H9 (cell line): Measurements from ENCODE around the gene MUSK. TPM values are rescaled to one million over a fixed set of nuclear protein-coding genes. Genes with fewer than 3 reads are reported as not detected.

Experiments
- DNase-seq: peaks from one replicate; pipeline ENCODE4 v3.0.0-alpha.2; 2017
- H2AFZ ChIP-seq: one replicate; pipeline ENCODE4 v1.6.1; 2013; ENCODE audit warnings: mild to moderate bottlenecking, low read length, control low read depth, moderate library complexity
- H2AK5ac ChIP-seq: 2 replicates; pipeline ENCODE4 v1.6.1; 2013; ENCODE audit warnings: low read length, control low read depth, mixed read lengths; ENCODE audit not compliant: insufficient read length
- H2BK120ac ChIP-seq: one replicate; pipeline ENCODE4 v1.6.1; 2013; ENCODE audit warnings: low read depth, mild to moderate bottlenecking, low read length, control low read depth, inconsistent platforms; ENCODE audit not compliant: poor library complexity, severe bottlenecking
- H2BK12ac ChIP-seq: 2 replicates; pipeline ENCODE4 v1.6.1; 2013; ENCODE audit warnings: low read length, control low read depth, mixed read lengths, low read depth; ENCODE audit not compliant: insufficient read length
- H2BK15ac ChIP-seq: 2 replicates; pipeline ENCODE4 v1.6.1; 2013; ENCODE audit warnings: low read depth, low read length, control low read depth
- H2BK20ac ChIP-seq: one replicate; pipeline ENCODE4 v1.6.1; 2013; ENCODE audit warnings: low read depth, mild to moderate bottlenecking, low read length, control low read depth, inconsistent platforms; ENCODE audit not compliant: poor library complexity, severe bottlenecking
- H2BK5ac ChIP-seq: 2 replicates; pipeline ENCODE4 v1.6.1; 2013; ENCODE audit warnings: low read length, control low read depth, mixed read lengths; ENCODE audit not compliant: insufficient read length
- H3K14ac ChIP-seq: 2 replicates; pipeline ENCODE4 v1.6.1; 2013; ENCODE audit warnings: low read length, control low read depth; ENCODE audit not compliant: insufficient read depth
- H3K18ac ChIP-seq: 2 replicates; pipeline ENCODE4 v1.6.1; 2013; ENCODE audit warnings: low read depth, mild to moderate bottlenecking, mixed read lengths, low read length, control low read depth; ENCODE audit not compliant: insufficient read length
- H3K23ac ChIP-seq: 2 replicates; pipeline ENCODE4 v1.6.1; 2013; ENCODE audit warnings: low read length, control low read depth, mixed read lengths, low read depth; ENCODE audit not compliant: insufficient read length
- H3K23me2 ChIP-seq: 2 replicates; pipeline ENCODE4 v1.6.1; 2013; ENCODE audit warnings: low read depth, mild to moderate bottlenecking, mixed read lengths, low read length, control low read depth; ENCODE audit not compliant: insufficient read length, poor library complexity, severe bottlenecking
- H3K27ac ChIP-seq: 2 replicates; pipeline ENCODE4 v1.5.1; 2013; ENCODE audit warnings: low read length, control low read depth, mixed read lengths, low read depth; ENCODE audit not compliant: insufficient read length
- H3K27me3 ChIP-seq: 2 replicates; pipeline ENCODE4 v1.6.1; 2013; ENCODE audit warnings: low read length, control low read depth, inconsistent platforms; ENCODE audit not compliant: insufficient read depth
- H3K4ac ChIP-seq: 2 replicates; pipeline ENCODE4 v1.6.1; 2013; ENCODE audit warnings: low read depth, mild to moderate bottlenecking, control low read depth, inconsistent platforms, low read length, moderate library complexity
- H3K4me1 ChIP-seq: 2 replicates; pipeline ENCODE4 v1.6.1; 2013; ENCODE audit warnings: low read length, control low read depth, inconsistent platforms; ENCODE audit not compliant: insufficient read depth
- H3K4me2 ChIP-seq: 2 replicates; pipeline ENCODE4 v1.6.1; 2013; ENCODE audit warnings: low read length, control low read depth, mixed read lengths; ENCODE audit not compliant: insufficient read length, insufficient read depth
- H3K56ac ChIP-seq: 2 replicates; pipeline ENCODE4 v1.6.1; 2013; ENCODE audit warnings: low read depth, mild to moderate bottlenecking, mixed read lengths, low read length, control low read depth; ENCODE audit not compliant: insufficient read length
- H3K79me1 ChIP-seq: 2 replicates; pipeline ENCODE4 v1.6.1; 2013; ENCODE audit warnings: low read depth, mild to moderate bottlenecking, moderate library complexity, low read length, control low read depth, inconsistent platforms; ENCODE audit not compliant: insufficient read depth, poor library complexity, severe bottlenecking
- H3K79me2 ChIP-seq: 2 replicates; pipeline ENCODE4 v1.6.1; 2013; ENCODE audit warnings: low read length, control low read depth, inconsistent platforms; ENCODE audit not compliant: insufficient read depth
- H3K9ac ChIP-seq: 2 replicates; pipeline ENCODE4 v1.6.1; 2013; ENCODE audit warnings: low read length, control low read depth, mixed read lengths; ENCODE audit not compliant: insufficient read length; ENCODE audit errors: extremely low read depth
- H3K9me3 ChIP-seq: one replicate; pipeline ENCODE4 v1.6.1; 2013; ENCODE audit warnings: low read depth, low read length, inconsistent platforms; ENCODE audit not compliant: control insufficient read depth
- H3T11ph ChIP-seq: one replicate; pipeline ENCODE4 v1.6.1; 2013; ENCODE audit warnings: mild to moderate bottlenecking, low read length, control low read depth, inconsistent platforms
- H4K20me1 ChIP-seq: one replicate; pipeline ENCODE4 v1.6.1; 2013; ENCODE audit not compliant: control insufficient read depth, insufficient read length, insufficient read depth
- H4K5ac ChIP-seq: 2 replicates; pipeline ENCODE4 v1.6.1; 2013; ENCODE audit warnings: low read depth, mild to moderate bottlenecking, mixed read lengths, low read length, control low read depth; ENCODE audit not compliant: insufficient read length
- H4K8ac ChIP-seq: replicated peaks from 2 replicates; pipeline ENCODE4 v1.6.1; 2013; ENCODE audit warnings: low read length, control low read depth, mixed read lengths, low read depth; ENCODE audit not compliant: insufficient read length
- H4K91ac ChIP-seq: 2 replicates; pipeline ENCODE4 v1.6.1; 2013; ENCODE audit warnings: low read depth, mild to moderate bottlenecking, moderate library complexity, mixed read lengths, low read length, control low read depth; ENCODE audit not compliant: insufficient read length
- H3K27ac Mint-ChIP-seq, 3 experiments: 2 replicates in 2 of 3; 3 replicates in 1 of 3; pipeline ENCODE4 v1.8.0; 2020 to 2021; ENCODE audit warnings: mixed read lengths in 3 of 3, mild to moderate bottlenecking in 1 of 3, moderate library complexity in 1 of 3
- H3K27me3 Mint-ChIP-seq: 2 replicates; pipeline ENCODE4 v1.8.0; 2021; ENCODE audit warnings: low read depth, mild to moderate bottlenecking, moderate library complexity, mixed read lengths
- H3K36me3 Mint-ChIP-seq, 3 experiments: 2 replicates in 2 of 3; 3 replicates in 1 of 3; pipeline ENCODE4 v1.8.0; 2020 to 2021; ENCODE audit warnings: low read depth in 3 of 3, mixed read lengths in 3 of 3; ENCODE audit not compliant: insufficient read depth in 1 of 3
- H3K4me1 Mint-ChIP-seq, 2 experiments: 2 replicates each; pipeline ENCODE4 v1.8.0; 2020; ENCODE audit warnings: mixed read lengths in 2 of 2
- H3K4me3 Mint-ChIP-seq, 2 experiments: 2 replicates in 1 of 2; 3 replicates in 1 of 2; pipeline ENCODE4 v1.8.0; 2020 to 2021; ENCODE audit warnings: mild to moderate bottlenecking in 2 of 2, mixed read lengths in 2 of 2, moderate library complexity in 1 of 2
- H3K9me3 Mint-ChIP-seq, 2 experiments: 2 replicates in 1 of 2; 3 replicates in 1 of 2; pipeline ENCODE4 v1.8.0; 2020; ENCODE audit warnings: mild to moderate bottlenecking in 2 of 2, mixed read lengths in 2 of 2, moderate library complexity in 1 of 2
- WGBS: extraction: QIAGEN DNeasy Blood & Tissue Kit; methylation state at CpG from one replicate; pipeline ENCODE4 v1.1.7; 2013; ENCODE audit warnings: missing lambda C conversion rate, low lambda C conversion rate, mixed read lengths; ENCODE audit not compliant: insufficient read length; ENCODE audit errors: extremely low coverage; 5-methylcytosine and 5-hydroxymethylcytosine counted together
- total RNA-seq: library from RNA; stranded (reverse); gene quantifications from 2 replicates; pipeline ENCODE4 v1.2.1, GENCODE V29; 2021
- TF ChIP-seq, protein P1 (sequence below): fragments of 200-600 bp; sonication (generic); conservative IDR thresholded peaks from 3 replicates; pipeline ENCODE4 v1.8.0; 2021; ENCODE audit warnings: antibody characterized with exemption, mild to moderate bottlenecking

MUSK gene
- total RNA-seq, 1 experiment from 2014 or later: not detected

DNA sequence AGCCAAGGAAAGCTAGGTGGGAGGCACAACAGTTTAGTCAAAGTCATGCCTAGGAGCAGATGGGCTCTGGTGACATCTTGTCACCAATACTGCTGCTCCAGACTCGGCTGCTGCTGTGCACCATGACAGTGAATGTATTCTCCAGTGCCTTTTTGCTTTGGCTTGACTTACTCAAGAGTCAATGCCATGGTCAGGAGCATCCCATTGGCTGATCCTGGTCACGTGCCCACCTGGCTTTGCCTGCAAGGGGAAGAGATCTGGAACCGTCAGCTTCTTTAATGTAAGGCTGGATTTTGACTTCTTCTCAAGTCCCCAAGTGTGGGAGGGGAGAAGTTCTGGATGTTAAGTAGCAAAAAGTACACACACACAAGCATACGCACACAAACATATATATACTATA, 19.9 kb upstream of the MUSK start:
- Histone ChIP-seq H3K14ac (no peak overlapping the region), H3K4me2 (no peak overlapping the region), H4K5ac (no peak overlapping the region), H2BK12ac (no peak overlapping the region), H3K27ac (no peak overlapping the region), H4K20me1 (no peaks in the 10 kb centered on the region), H2BK5ac (no peak overlapping the region), H3K4me1 (no peaks in the 10 kb centered on the region), H3K9me3 (no peaks in the 10 kb centered on the region), H3K23me2 (no peaks in the 10 kb centered on the region), H3K79me1 (no peaks in the 10 kb centered on the region), H3K18ac (no peak overlapping the region), H2BK15ac (no peak overlapping the region), H2BK20ac (no peak overlapping the region), H4K91ac (no peak overlapping the region), H3K4ac (no peak overlapping the region), H2AK5ac (no peak overlapping the region), H3K56ac (no peak overlapping the region), H3K79me2 (no peaks in the 10 kb centered on the region), H3K27me3 (no peaks in the 10 kb centered on the region), H2AFZ (no peak overlapping the region), H3K9ac (no peak overlapping the region), H2BK120ac (no peak overlapping the region), H4K8ac (no peak overlapping the region), H3T11ph (no peak overlapping the region), H3K23ac (no peak overlapping the region)
- Mint-ChIP-seq H3K4me1 (no peaks in the 10 kb centered on the region), H3K36me3 (peaks cover 0 to 3% (median 0%) of the 10 kb centered on the region in 3 experiments; a peak in 2 of 7 replicates), H3K27me3 (no peaks in the 10 kb centered on the region), H3K27ac (no peak overlapping the region), H3K4me3 (no peak overlapping the region), H3K9me3 (peaks cover 0 to 5% of the 10 kb centered on the region in 2 experiments; a peak in 1 of 5 replicates)
- TF ChIP-seq, protein P1, sequence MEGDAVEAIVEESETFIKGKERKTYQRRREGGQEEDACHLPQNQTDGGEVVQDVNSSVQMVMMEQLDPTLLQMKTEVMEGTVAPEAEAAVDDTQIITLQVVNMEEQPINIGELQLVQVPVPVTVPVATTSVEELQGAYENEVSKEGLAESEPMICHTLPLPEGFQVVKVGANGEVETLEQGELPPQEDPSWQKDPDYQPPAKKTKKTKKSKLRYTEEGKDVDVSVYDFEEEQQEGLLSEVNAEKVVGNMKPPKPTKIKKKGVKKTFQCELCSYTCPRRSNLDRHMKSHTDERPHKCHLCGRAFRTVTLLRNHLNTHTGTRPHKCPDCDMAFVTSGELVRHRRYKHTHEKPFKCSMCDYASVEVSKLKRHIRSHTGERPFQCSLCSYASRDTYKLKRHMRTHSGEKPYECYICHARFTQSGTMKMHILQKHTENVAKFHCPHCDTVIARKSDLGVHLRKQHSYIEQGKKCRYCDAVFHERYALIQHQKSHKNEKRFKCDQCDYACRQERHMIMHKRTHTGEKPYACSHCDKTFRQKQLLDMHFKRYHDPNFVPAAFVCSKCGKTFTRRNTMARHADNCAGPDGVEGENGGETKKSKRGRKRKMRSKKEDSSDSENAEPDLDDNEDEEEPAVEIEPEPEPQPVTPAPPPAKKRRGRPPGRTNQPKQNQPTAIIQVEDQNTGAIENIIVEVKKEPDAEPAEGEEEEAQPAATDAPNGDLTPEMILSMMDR: no peak
- WGBS: no CpG with 5 or more reads among the region's 4 CpGs
- no peak for DNase-seq
